ENCODE data around the gene MEIS1.

Gene MEIS1

GRCh38 chr2:66494708-66495107 is 59.8 kb downstream of the MEIS1 start:
- no peak overlapping the region for H3K27ac ChIP-seq

GRCh38 chr2:66495788-66496640 is 61.1 kb downstream of the MEIS1 start:
- H3K27ac ChIP-seq = peak overlapping the region in 16 of 21 experiments; percentile 11 to 78 (median 52)
- no peak overlapping the region for H3K4me3 ChIP-seq

More at GRCh38 chr2:66494708-66495107, 59.8 kb downstream of the MEIS1 start:
- no peak overlapping the region for H3K4me3 ChIP-seq

- Histone ChIP-seq H3K27ac (peak overlapping the region in 14 of 21 experiments; percentile 11 to 78 (median 50)), H3K4me3 (no peak overlapping the region)
Measured at GRCh38 chr2:66496670-66497420, 61.9 kb downstream of the MEIS1 start.

- no peak overlapping the region for H3K27ac ChIP-seq
- H3K4me3 ChIP-seq = no peak overlapping the region
Measured at GRCh38 chr2:66497431-66498288, 62.7 kb downstream of the MEIS1 start.

- Histone ChIP-seq H3K4me3 (no peak overlapping the region), H3K27ac (no peak overlapping the region)
Measured at GRCh38 chr2:66498289-66498975, 63.5 kb downstream of the MEIS1 start.

GRCh38 chr2:66501267-66501666 is 66.3 kb downstream of the MEIS1 start:
- Histone ChIP-seq H3K4me3 (no peak overlapping the region), H3K27ac (no peak overlapping the region)

GRCh38 chr2:66506265-66506664 is 71.3 kb downstream of the MEIS1 start:
- Histone ChIP-seq H3K27ac (no peak overlapping the region), H3K4me3 (no peak overlapping the region)

- no peak overlapping the region for H3K27ac ChIP-seq
- no peak overlapping the region for H3K4me3 ChIP-seq
Measured at GRCh38 chr2:66507673-66508201, 72.8 kb downstream of the MEIS1 start.

- H3K4me3 ChIP-seq = no peak overlapping the region
- peak overlapping the region in 1 of 21 experiments; percentile 17 for H3K27ac ChIP-seq
Measured at GRCh38 chr2:66508484-66509071, 73.7 kb downstream of the MEIS1 start.

- H3K27ac ChIP-seq = no peak overlapping the region
Measured at GRCh38 chr2:66509326-66509811, 74.4 kb downstream of the MEIS1 start.

GRCh38 chr2:66512626-66513025 is 77.7 kb downstream of the MEIS1 start:
- no peak overlapping the region for H3K4me3 ChIP-seq
- no peak overlapping the region for H3K27ac ChIP-seq

More at GRCh38 chr2:66509326-66509811, 74.4 kb downstream of the MEIS1 start:
- no peak overlapping the region for H3K4me3 ChIP-seq

GRCh38 chr2:66515743-66516142 is 80.8 kb downstream of the MEIS1 start:
- Histone ChIP-seq H3K4me3 (no peak overlapping the region), H3K27ac (no peak overlapping the region)

GRCh38 chr2:66516499-66516898 is 81.6 kb downstream of the MEIS1 start:
- Histone ChIP-seq H3K27ac (no peak overlapping the region), H3K4me3 (no peak overlapping the region)

- Histone ChIP-seq H3K4me3 (no peak overlapping the region), H3K27ac (no peak overlapping the region)
Measured at GRCh38 chr2:66517772-66518171, 82.8 kb downstream of the MEIS1 start.

GRCh38 chr2:66519264-66519843 is 84.4 kb downstream of the MEIS1 start:
- H3K4me3 ChIP-seq = no peak overlapping the region
- no peak overlapping the region for H3K27ac ChIP-seq

- H3K27ac ChIP-seq = no peak overlapping the region
- H3K4me3 ChIP-seq = no peak overlapping the region
Measured at GRCh38 chr2:66521291-66521922, 86.5 kb downstream of the MEIS1 start.

GRCh38 chr2:66522611-66523376 is 87.9 kb downstream of the MEIS1 start:
- Histone ChIP-seq H3K27ac (no peak overlapping the region), H3K4me3 (no peak overlapping the region)
